GM21390 (cell line): ENCODE data around the gene KRT15.

Source experiments
- ATAC-seq: cut with Tn5 transposase; IDR thresholded peaks from one replicate; pipeline ENCODE4 v1.9.1; 2021; ENCODE audit not compliant: unreplicated experiment

KRT15 gene

GRCh38 chr17:41518789-41519449 lies at the start of gene KRT15:
TSS of gene KRT15 (minus strand) at chr17:41518890. CDS start at chr17:41518827, 63 bp downstream.
- ATAC-seq: no peak

GRCh38 chr17:41567317-41567716 lies 48.6 kb upstream of the KRT15 start:
- ATAC-seq: no peak

- no peak for ATAC-seq
These were observed 46.6 kb upstream of the KRT15 start for GRCh38 chr17:41565338-41565737.

- no peak for ATAC-seq
These were observed 45.0 kb upstream of the KRT15 start for GRCh38 chr17:41563607-41564170.

GRCh38 chr17:41561554-41561953 lies 42.9 kb upstream of the KRT15 start:
- no peak for ATAC-seq

- no peak for ATAC-seq
These were observed 40.9 kb upstream of the KRT15 start for GRCh38 chr17:41559548-41559947.

- ATAC-seq: no peak
These were observed 38.2 kb upstream of the KRT15 start for GRCh38 chr17:41556931-41557330.

GRCh38 chr17:41556306-41556705 lies 37.6 kb upstream of the KRT15 start:
- ATAC-seq: no peak

GRCh38 chr17:41555105-41555887 lies 36.6 kb upstream of the KRT15 start:
- no peak for ATAC-seq

- ATAC-seq: no peak
These were observed 35.4 kb upstream of the KRT15 start for GRCh38 chr17:41553987-41554680.

- no peak for ATAC-seq
These were observed 34.5 kb upstream of the KRT15 start for GRCh38 chr17:41553176-41553575.

- ATAC-seq: no peak
These were observed 33.8 kb upstream of the KRT15 start for GRCh38 chr17:41552455-41552854.

- no peak for ATAC-seq
These were observed 32.7 kb upstream of the KRT15 start for GRCh38 chr17:41551365-41551764.

- ATAC-seq: no peak
These were observed 30.9 kb upstream of the KRT15 start for GRCh38 chr17:41549596-41550039.

GRCh38 chr17:41548844-41549595 lies 30.3 kb upstream of the KRT15 start:
- no peak for ATAC-seq

- no peak for ATAC-seq
These were observed 29.5 kb upstream of the KRT15 start for GRCh38 chr17:41547921-41548843.

GRCh38 chr17:41547378-41547841 lies 28.7 kb upstream of the KRT15 start:
- no peak for ATAC-seq

- no peak for ATAC-seq
These were observed 28.1 kb upstream of the KRT15 start for GRCh38 chr17:41546819-41547218.

- ATAC-seq: no peak
These were observed 27.2 kb upstream of the KRT15 start for GRCh38 chr17:41545829-41546410.
